A549 (cell line): ENCODE results near the gene TMEM253.
A peak's percentile ranks its signal among the peaks of the same experiment; 100 is the strongest.

ENCODE experiments used
- CTCF ChIP-seq: fragments of >200 bp; sonication (Bioruptor Twin); formaldehyde crosslinking; IDR thresholded peaks from 3 replicates; pipeline ENCODE4 v1.5.1; 2016
- JUN ChIP-seq, 2 experiments: fragments of >200 bp; sonication (Bioruptor Twin); formaldehyde crosslinking; IDR thresholded peaks; 2 replicates in 1 of 2; 3 replicates in 1 of 2; pipeline ENCODE4 v1.6.1; 2016 to 2017
- MAX ChIP-seq: IDR thresholded peaks from 2 replicates; pipeline ENCODE4 v1.6.1; 2012
- MYC ChIP-seq: IDR thresholded peaks from 2 replicates; pipeline ENCODE4 v1.6.1; 2012; ENCODE audit warnings: mild to moderate bottlenecking, inconsistent platforms, low read length, improper control_type of control experiment, borderline replicate concordance

GRCh38 chr14:21090194-21090939, 10.5 kb upstream of the TMEM253 start:
- TF ChIP-seq CTCF (peak; percentile 47), JUN (IDR thresholded peaks at IDR 0.05) (no peak), MAX (no peak), MYC (no peak)
